Left renal pelvis (tissue), 4 donors: ENCODE data around the gene SPATA6. TPM values are rescaled to one million over a fixed set of nuclear protein-coding genes. Genes with fewer than 3 reads are reported as not detected.

Source experiments
- DNase-seq, 4 donors: peaks; one replicate each; pipeline ENCODE4 v3.0.0-alpha.2; 2013; ENCODE audit warnings: low read depth in 4 of 4, low spot score in 3 of 4
- polyA plus RNA-seq, 4 donors: library from polyadenylated mRNA; unstranded; fragments of 120-200 nt; gene quantifications; one replicate each; pipeline ENCODE4 v1.2.1, GENCODE V29; 2013; ENCODE audit not compliant: insufficient read length in 4 of 4

The SPATA6 gene
- polyA plus RNA-seq, 4 donors, result 15.3 to 16.9 (median 16.4) TPM

DNA sequence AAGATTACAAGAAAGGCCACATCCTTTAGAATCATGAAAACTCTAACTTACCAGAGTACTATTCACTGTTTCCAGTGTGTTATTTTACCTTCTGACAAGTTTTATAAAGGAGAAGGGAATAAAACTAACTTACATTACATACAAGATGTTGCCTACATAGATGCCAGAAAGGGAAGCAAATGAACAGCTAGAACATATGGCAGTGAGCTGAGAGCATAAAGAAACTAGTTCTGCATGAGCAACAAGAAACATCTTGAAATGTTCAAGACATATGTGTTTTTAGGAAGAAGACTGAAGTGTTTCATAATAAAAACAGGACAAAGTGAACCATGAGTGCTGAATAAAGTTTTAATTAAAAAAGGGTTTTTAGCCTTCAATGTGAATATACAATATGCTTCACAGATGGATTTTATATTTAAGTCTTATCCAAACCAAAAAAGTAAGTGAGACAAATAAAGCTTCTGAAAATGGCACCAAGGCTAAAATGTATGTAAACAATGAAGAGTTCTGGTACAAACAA, 210.1 kb downstream of the SPATA6 start:
- no peak for DNase-seq

DNA sequence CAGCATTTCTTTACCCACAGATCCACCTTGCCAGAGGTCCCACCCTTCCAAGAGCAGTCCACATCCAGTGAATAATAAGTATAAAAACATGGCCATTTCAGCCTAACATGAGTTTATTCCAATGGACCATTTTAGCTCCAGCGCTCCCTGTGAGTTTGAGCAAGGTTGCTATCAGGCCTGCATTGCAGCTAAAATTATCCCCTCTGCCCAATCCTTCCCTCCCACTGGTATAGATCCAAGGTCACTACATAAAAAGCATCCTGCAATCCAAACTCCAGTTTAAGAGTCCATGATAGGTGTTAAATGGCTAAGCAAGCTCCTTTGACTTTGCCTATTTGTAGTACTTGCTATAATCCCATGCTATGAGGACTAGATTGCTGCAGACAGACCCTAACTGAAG, 213.9 kb downstream of the SPATA6 start:
- DNase-seq, result no peak

DNA sequence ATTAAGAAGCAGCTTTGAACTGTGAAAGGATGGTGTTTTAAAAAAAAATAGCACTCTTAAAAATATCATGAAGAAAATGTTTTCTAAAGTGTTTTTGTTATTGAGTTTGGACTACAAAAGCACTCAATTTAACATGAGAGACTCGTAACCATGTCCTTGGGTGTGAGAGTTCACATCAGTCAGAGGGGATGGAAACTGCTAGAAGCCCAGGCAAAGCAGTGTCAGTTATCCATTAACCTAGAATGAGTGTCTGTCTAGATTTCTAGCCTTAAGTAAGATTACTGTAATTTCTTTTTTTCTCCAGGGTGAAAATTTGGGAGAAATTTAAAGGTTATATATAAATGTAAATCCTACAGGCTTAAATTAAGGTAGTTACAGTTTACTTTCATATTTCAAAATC, 217.8 kb downstream of the SPATA6 start:
- no peak for DNase-seq

DNA sequence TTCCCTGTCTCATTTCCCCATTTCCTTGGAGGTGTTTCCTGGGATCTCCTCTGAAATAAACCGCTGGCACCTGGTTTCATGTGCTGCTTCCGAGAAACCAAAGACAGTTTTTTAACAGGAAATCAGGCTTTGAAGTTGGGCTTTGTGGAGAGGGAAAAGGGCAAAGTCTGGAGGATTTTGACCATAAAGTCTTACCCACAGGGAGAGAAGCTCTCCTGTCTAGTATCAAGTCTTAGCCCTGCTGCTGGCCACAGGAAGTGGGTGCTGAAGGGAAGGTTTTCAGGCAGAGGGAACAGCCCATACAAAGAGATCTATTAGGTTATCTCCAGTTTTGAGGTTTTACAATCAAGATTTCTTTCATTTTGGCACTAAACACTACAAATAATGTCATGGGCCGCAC, 220.2 kb downstream of the SPATA6 start:
- no peak for DNase-seq

- DNase-seq, result no peak
Measured at GRCh38 chr1:48251323-48251722, 220.7 kb downstream of the SPATA6 start.

DNA sequence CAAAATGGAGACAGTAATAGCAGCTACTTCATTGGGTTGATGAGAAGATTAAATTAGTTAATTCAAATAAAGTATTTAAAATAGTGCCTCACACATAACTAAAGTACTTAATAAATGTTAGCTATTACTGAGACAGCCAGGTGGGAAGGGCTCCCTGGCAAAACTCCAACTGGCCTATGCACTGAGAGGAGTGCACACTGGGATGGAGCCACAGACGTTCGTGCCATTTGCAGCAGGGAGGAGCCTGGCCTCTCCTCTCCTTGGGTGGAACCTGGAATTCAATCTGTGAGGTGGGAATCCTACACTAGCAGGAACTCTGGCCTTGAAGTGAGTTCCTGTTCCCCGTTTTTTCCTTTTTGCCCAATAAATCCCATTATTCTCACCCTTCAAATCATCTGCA, 221.4 kb downstream of the SPATA6 start:
- no peak for DNase-seq

GRCh38 chr1:48249868-48250267, 222.1 kb downstream of the SPATA6 start:
- DNase-seq, result no peak

- DNase-seq, result no peak
Measured at GRCh38 chr1:48248356-48248755, 223.6 kb downstream of the SPATA6 start.

- no peak for DNase-seq
Measured at GRCh38 chr1:48246727-48247126, 225.3 kb downstream of the SPATA6 start.

Other genes starting within 250 kb of the SPATA6 start
- 10 to 100 TPM in 3 of 4 donors, 1 to 10 TPM in 1; 1.9 to 18.7 (median 13.0) TPM for gene SLC5A9, start 249.5 kb downstream of the SPATA6 start, polyA plus RNA-seq